GM18526 (cell line): ENCODE measurements around the gene BCL7B.

Source experiments
- POLR2A ChIP-seq: IDR thresholded peaks from 3 replicates; pipeline ENCODE4 v1.6.1; 2011; ENCODE audit not compliant: insufficient read length; ENCODE audit errors: extremely low read depth

BCL7B gene

GRCh38 chr7:73556208-73557107 lies 1.0 kb downstream of the BCL7B start:
- TF ChIP-seq POLR2A, result no peak

GRCh38 chr7:73555411-73555982 lies 2.0 kb downstream of the BCL7B start:
- no peak for TF ChIP-seq POLR2A

- no peak for TF ChIP-seq POLR2A
Observed at GRCh38 chr7:73549176-73549575, 8.3 kb downstream of the BCL7B start.

- TF ChIP-seq POLR2A, result no peak
Observed at GRCh38 chr7:73547841-73548240, 9.6 kb downstream of the BCL7B start.

GRCh38 chr7:73544678-73545077 lies 12.8 kb downstream of the BCL7B start:
- no peak for TF ChIP-seq POLR2A

- no peak for TF ChIP-seq POLR2A
Observed at GRCh38 chr7:73541722-73542121, 15.8 kb downstream of the BCL7B start.

GRCh38 chr7:73539709-73540108 lies 17.8 kb downstream of the BCL7B start:
- no peak for TF ChIP-seq POLR2A

- TF ChIP-seq POLR2A, result no peak
Observed at GRCh38 chr7:73537051-73537450, 20.4 kb downstream of the BCL7B start.

- no peak for TF ChIP-seq POLR2A
Observed at GRCh38 chr7:73536479-73536878, 21.0 kb downstream of the BCL7B start.

GRCh38 chr7:73533742-73534141 lies 23.7 kb downstream of the BCL7B start:
- no peak for TF ChIP-seq POLR2A

GRCh38 chr7:73532224-73532623 lies 25.3 kb downstream of the BCL7B start:
- TF ChIP-seq POLR2A, result no peak

GRCh38 chr7:73530800-73531199 lies 26.7 kb downstream of the BCL7B start:
- TF ChIP-seq POLR2A, result no peak

GRCh38 chr7:73526896-73527821 lies 30.3 kb downstream of the BCL7B start:
- no peak for TF ChIP-seq POLR2A

- TF ChIP-seq POLR2A, result peak; percentile 60
Observed at GRCh38 chr7:73522105-73522872, 35.2 kb downstream of the BCL7B start, which contains the start of gene BAZ1B. Gene BAZ1B, minus strand, starts transcription at chr7:73522293. Its CDS starts 360 bp downstream, at chr7:73521933.
